Mesothelial cell of epicardium (in vitro differentiated cells): ENCODE measurements around the gene NUMA1. TPM values are rescaled to one million over a fixed set of nuclear protein-coding genes. Genes with fewer than 3 reads are reported as not detected.
A peak's percentile ranks its signal among the peaks of the same experiment; 100 is the strongest.

ENCODE experiments used
- DNase-seq, 2 experiments: peaks; one replicate each; pipeline ENCODE4 v3.0.0; 2021; ENCODE audit warnings: low spot score in 2 of 2; ENCODE audit not compliant: unreplicated experiment in 2 of 2
- H3K27ac Mint-ChIP-seq: 2 replicates; pipeline ENCODE4 v1.8.0; 2021; ENCODE audit warnings: mixed read lengths
- H3K27me3 Mint-ChIP-seq: 2 replicates; pipeline ENCODE4 v1.8.0; 2021; ENCODE audit warnings: low read depth, mixed read lengths
- H3K36me3 Mint-ChIP-seq: 2 replicates; pipeline ENCODE4 v1.8.0; 2021; ENCODE audit warnings: mixed read lengths
- H3K4me1 Mint-ChIP-seq: 2 replicates; pipeline ENCODE4 v1.8.0; 2021; ENCODE audit warnings: mixed read lengths
- H3K4me3 Mint-ChIP-seq: 2 replicates; pipeline ENCODE4 v1.8.0; 2021; ENCODE audit warnings: mild to moderate bottlenecking, moderate library complexity, mixed read lengths
- H3K9me3 Mint-ChIP-seq: 2 replicates; pipeline ENCODE4 v1.8.0; 2021; ENCODE audit warnings: mixed read lengths
- CTCF ChIP-seq: fragments of 200-600 bp; sonication (generic); IDR thresholded peaks from one replicate; pipeline ENCODE4 v1.5.0; 2021; ENCODE audit warnings: antibody characterized with exemption; ENCODE audit not compliant: unreplicated experiment
- total RNA-seq: library from RNA; stranded (reverse); gene quantifications from 3 replicates; pipeline ENCODE4 v1.2.1, GENCODE V29; 2021

NUMA1 gene
- total RNA-seq, 1 donor from 2014 or later: 334 TPM

GRCh38 chr11:72061739-72062396, 18.5 kb downstream of the NUMA1 start:
- H3K27ac Mint-ChIP-seq: no peak overlapping the region
- H3K4me1 Mint-ChIP-seq: peaks cover 5% of the 10 kb centered on the region
- DNase-seq: no peak
- peaks cover 8% of the 10 kb centered on the region for H3K36me3 Mint-ChIP-seq
- no peak for TF ChIP-seq CTCF
- no peaks in the 10 kb centered on the region for H3K27me3 Mint-ChIP-seq
- no peak overlapping the region for H3K4me3 Mint-ChIP-seq
- no peaks in the 10 kb centered on the region for H3K9me3 Mint-ChIP-seq

GRCh38 chr11:72058416-72059034, 21.8 kb downstream of the NUMA1 start:
- Mint-ChIP-seq H3K4me3 (no peak overlapping the region), H3K4me1 (peaks cover 5% of the 10 kb centered on the region), H3K9me3 (no peaks in the 10 kb centered on the region), H3K27ac (peak overlapping the region; percentile 71), H3K36me3 (peaks cover 4% of the 10 kb centered on the region), H3K27me3 (no peaks in the 10 kb centered on the region)
- TF ChIP-seq CTCF: no peak
- no peak for DNase-seq

- H3K4me1 Mint-ChIP-seq: peaks cover 12% of the 10 kb centered on the region
- H3K36me3 Mint-ChIP-seq: peaks cover 2% of the 10 kb centered on the region
- H3K27ac Mint-ChIP-seq: peak overlapping the region; percentile 88
- TF ChIP-seq CTCF: no peak
- H3K27me3 Mint-ChIP-seq: no peaks in the 10 kb centered on the region
- H3K9me3 Mint-ChIP-seq: no peaks in the 10 kb centered on the region
- no peak for DNase-seq
- H3K4me3 Mint-ChIP-seq: no peak overlapping the region
Observed at GRCh38 chr11:72048766-72049460, 31.4 kb downstream of the NUMA1 start.

- Mint-ChIP-seq H3K4me3 (no peak overlapping the region), H3K27ac (peak overlapping the region; percentile 47), H3K4me1 (peaks cover 12% of the 10 kb centered on the region), H3K9me3 (no peaks in the 10 kb centered on the region), H3K27me3 (no peaks in the 10 kb centered on the region), H3K36me3 (peaks cover 2% of the 10 kb centered on the region)
- no peak for TF ChIP-seq CTCF
- no peak for DNase-seq
Observed at GRCh38 chr11:72045849-72046248, 34.5 kb downstream of the NUMA1 start.

- no peak for TF ChIP-seq CTCF
- Mint-ChIP-seq H3K27me3 (no peaks in the 10 kb centered on the region), H3K4me3 (no peak overlapping the region)
Observed at GRCh38 chr11:72042064-72042745, 38.1 kb downstream of the NUMA1 start.

More at GRCh38 chr11:72042064-72042745, 38.1 kb downstream of the NUMA1 start:
- Mint-ChIP-seq H3K4me1 (peaks cover 3% of the 10 kb centered on the region), H3K27ac (no peak overlapping the region), H3K9me3 (no peaks in the 10 kb centered on the region), H3K36me3 (no peaks in the 10 kb centered on the region)
- no peak for DNase-seq
